ENCODE measurements around the gene INCA1.

- no peak for TF ChIP-seq POLR2A (IDR thresholded peaks at IDR 0.05; ENCODE audit: low read length)
- no peak for TF ChIP-seq GATA1 (IDR thresholded peaks at IDR 0.05; ENCODE audit: low read depth, low read length)
These were observed 30.6 kb upstream of the INCA1 start for GRCh38 chr17:5027916-5028315.

Data from erythroblast (primary cell).